HepG2 (cell line): ENCODE measurements around the gene OPN5.

Source experiments
- AFF4 ChIP-seq: sonication (generic); formaldehyde crosslinking; IDR thresholded peaks from 2 replicates; pipeline ENCODE4 v1.4.0; 2020; ENCODE audit warnings: missing genetic modification reagents
- CTCF ChIP-seq: sonication (generic); formaldehyde crosslinking; IDR thresholded peaks from 2 replicates; pipeline ENCODE4 v1.5.0; 2020; ENCODE audit warnings: mild to moderate bottlenecking, missing genetic modification reagents, moderate library complexity
- TF ChIP-seq, protein P1 (sequence below): sonication (generic); formaldehyde crosslinking; IDR thresholded peaks from 2 replicates; pipeline ENCODE4 v1.4.0; 2020; ENCODE audit warnings: missing genetic modification reagents

DNA sequence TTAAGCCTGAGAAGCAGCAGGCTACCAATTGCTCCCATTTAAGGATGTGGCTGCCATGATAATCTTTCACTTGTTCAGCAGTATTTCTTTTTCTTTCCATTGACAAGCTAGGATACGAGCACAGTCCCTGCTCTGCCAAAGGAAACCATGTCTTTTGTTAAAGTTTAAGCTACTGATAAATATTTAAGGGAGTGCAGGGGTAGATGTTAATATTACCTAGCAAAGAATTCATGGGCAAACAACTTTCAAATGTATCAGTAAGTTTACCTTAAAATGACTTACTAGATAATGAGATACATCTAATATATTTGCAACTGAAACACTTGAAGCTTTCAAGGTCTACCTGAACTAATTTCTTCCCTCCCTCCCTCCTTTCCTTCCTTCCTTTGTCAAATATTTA, 77.3 kb downstream of the OPN5 start:
- TF ChIP-seq AFF4 (no peak), CTCF (no peak)
- TF ChIP-seq, protein P1, sequence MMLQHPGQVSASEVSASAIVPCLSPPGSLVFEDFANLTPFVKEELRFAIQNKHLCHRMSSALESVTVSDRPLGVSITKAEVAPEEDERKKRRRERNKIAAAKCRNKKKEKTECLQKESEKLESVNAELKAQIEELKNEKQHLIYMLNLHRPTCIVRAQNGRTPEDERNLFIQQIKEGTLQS (CRISPR knock-in tag): no peak
